Testis (tissue), 3 donors: ENCODE data around the gene SLC39A8. TPM values are rescaled to one million over a fixed set of nuclear protein-coding genes. Genes with fewer than 3 reads are reported as not detected.

Source experiments
- DNase-seq: peaks from one replicate; pipeline ENCODE4 v3.0.0-alpha.2; 2019
- H3K27ac ChIP-seq, 2 donors: fragments of 200-600 bp; sonication (generic); one replicate each; pipeline ENCODE4 v1.5.1; 2019
- H3K27me3 ChIP-seq: fragments of 200-600 bp; sonication (generic); one replicate; pipeline ENCODE4 v1.5.1; 2019
- H3K36me3 ChIP-seq: fragments of 200-600 bp; sonication (generic); one replicate; pipeline ENCODE4 v1.5.1; 2017; ENCODE audit warnings: low read depth; ENCODE audit errors: missing control alignments
- H3K4me1 ChIP-seq: fragments of 200-600 bp; sonication (generic); one replicate; pipeline ENCODE4 v1.5.1; 2019
- H3K4me3 ChIP-seq, 2 donors: fragments of 200-600 bp; sonication (generic); one replicate each; pipeline ENCODE4 v1.5.1; 2017 to 2019
- H3K9me3 ChIP-seq: fragments of 200-600 bp; sonication (generic); one replicate; pipeline ENCODE4 v1.5.1; 2017
- POLR2A ChIP-seq: fragments of 450-650 bp; IDR thresholded peaks from one replicate; pipeline ENCODE4 v1.6.1; 2017; ENCODE audit warnings: antibody characterized with exemption, mild to moderate bottlenecking, moderate library complexity
- WGBS, 2 donors: methylation state at CpG; one replicate each; pipeline ENCODE4 v1.1.5; 2018; 5-methylcytosine and 5-hydroxymethylcytosine counted together
- intact Hi-C: fragments of 100-400 bp; cut with DNase I; formaldehyde crosslinking; loops from one replicate; pipeline ENCODE4 v1.15.1; 2023; ENCODE audit warnings: low total_unique reads
- polyA plus RNA-seq: library from polyadenylated mRNA; stranded (reverse); fragments of 350-450 nt; fragmentation: Illumina TruSeq; extraction: RNeasy Lipid Tissue Mini Kit (QIAGEN cat#74804); gene quantifications from one replicate; pipeline ENCODE4 v1.2.3, GENCODE V29; 2014; ENCODE audit warnings: low read depth, low replicate concordance; ENCODE audit not compliant: insufficient read depth
- total RNA-seq, 2 donors: library from RNA; depleted of rRNA; stranded (reverse); fragments of >200 nt; gene quantifications; one replicate each; pipeline ENCODE4 v1.2.3, GENCODE V29; 2016
- TF ChIP-seq, protein P1 (sequence below), 3 experiments: fragments of 450-650 bp in 2 of 3; fragments of 200-600 bp in 1 of 3; sonication (generic) in 1 of 3; IDR thresholded peaks; one replicate each; pipeline ENCODE4 v1.5.1; 2016 to 2019; ENCODE audit warnings: antibody characterized with exemption in 3 of 3, mild to moderate bottlenecking in 2 of 3, moderate library complexity in 1 of 3

SLC39A8 gene
- total and polyA plus RNA-seq, 3 donors from 2014 or later: 4.5 to 5.8 (median 5.3) TPM

DNA sequence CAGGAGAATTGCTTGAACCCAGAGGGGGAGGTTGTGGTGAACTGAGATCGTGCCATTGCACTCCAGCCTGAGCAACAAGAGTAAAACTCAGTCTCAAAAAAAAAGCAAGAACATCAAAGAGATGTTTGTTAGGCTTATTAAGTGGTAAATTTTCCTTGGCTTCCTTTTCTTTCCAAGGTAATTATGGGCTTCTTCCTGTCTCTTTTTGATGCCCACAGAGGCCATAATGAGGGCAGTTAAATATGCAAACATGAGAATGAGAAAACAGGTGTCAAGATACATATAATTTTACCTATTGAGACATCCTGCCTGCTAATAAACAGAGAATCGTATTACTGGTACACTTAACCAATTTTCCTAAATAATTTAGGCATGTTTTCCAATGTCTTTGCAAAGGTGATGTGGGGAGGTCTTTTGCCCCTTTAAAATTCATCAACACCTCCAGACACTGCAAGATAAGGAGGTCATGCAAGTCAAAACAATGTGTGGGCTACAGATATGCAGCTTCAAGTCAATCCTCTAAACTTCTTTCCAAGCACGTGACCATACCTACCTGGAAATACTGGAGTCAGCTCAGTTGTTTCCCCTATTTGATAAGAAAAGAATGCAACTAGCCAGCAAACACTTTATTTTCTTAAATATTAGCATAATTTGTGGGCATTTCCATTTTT, 2.7 kb downstream of the SLC39A8 start:
- Histone ChIP-seq H3K27ac (no peak overlapping the region), H3K4me1 (peaks cover 7% of the 10 kb centered on the region), H3K9me3 (no peaks in the 10 kb centered on the region), H3K4me3 (no peak overlapping the region), H3K27me3 (no peaks in the 10 kb centered on the region), H3K36me3 (no peaks in the 10 kb centered on the region)
- DNase-seq: no peak
- TF ChIP-seq, protein P1, sequence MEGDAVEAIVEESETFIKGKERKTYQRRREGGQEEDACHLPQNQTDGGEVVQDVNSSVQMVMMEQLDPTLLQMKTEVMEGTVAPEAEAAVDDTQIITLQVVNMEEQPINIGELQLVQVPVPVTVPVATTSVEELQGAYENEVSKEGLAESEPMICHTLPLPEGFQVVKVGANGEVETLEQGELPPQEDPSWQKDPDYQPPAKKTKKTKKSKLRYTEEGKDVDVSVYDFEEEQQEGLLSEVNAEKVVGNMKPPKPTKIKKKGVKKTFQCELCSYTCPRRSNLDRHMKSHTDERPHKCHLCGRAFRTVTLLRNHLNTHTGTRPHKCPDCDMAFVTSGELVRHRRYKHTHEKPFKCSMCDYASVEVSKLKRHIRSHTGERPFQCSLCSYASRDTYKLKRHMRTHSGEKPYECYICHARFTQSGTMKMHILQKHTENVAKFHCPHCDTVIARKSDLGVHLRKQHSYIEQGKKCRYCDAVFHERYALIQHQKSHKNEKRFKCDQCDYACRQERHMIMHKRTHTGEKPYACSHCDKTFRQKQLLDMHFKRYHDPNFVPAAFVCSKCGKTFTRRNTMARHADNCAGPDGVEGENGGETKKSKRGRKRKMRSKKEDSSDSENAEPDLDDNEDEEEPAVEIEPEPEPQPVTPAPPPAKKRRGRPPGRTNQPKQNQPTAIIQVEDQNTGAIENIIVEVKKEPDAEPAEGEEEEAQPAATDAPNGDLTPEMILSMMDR (IDR thresholded peaks at IDR 0.05): no peak
- TF ChIP-seq POLR2A: no peak
- intact Hi-C loops: no loop called here
- 67 to 79% methylated on average over 3 of the region's 3 CpGs for WGBS, 2 donors

DNA sequence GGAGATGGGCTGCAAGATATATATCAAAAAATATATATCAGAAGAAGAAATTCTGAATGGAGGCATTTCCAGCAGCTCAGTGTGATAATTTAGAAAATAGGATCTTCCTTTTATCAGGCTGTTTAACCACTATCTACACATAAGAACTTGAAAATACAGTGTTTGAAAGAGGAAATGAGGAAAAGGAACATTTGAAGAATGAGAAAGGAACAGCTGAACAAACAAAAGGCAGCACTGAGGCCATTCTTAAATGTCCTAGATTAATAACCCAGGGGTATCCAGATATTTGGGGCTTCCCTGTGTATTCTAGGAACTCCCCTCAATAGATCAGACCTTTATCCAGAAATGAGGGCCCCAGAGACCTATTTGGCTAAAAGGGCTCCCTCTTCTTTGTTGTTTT, 4.1 kb downstream of the SLC39A8 start:
- H3K4me1 ChIP-seq: peaks cover 7% of the 10 kb centered on the region
- H3K27ac ChIP-seq: no peak overlapping the region
- TF ChIP-seq, protein P1 (IDR thresholded peaks at IDR 0.05): no peak
- no peak for TF ChIP-seq POLR2A
- no peaks in the 10 kb centered on the region for H3K36me3 ChIP-seq
- DNase-seq: no peak
- intact Hi-C loops: no loop called here
- H3K4me3 ChIP-seq: no peak overlapping the region
- no peaks in the 10 kb centered on the region for H3K9me3 ChIP-seq
- no peaks in the 10 kb centered on the region for H3K27me3 ChIP-seq

DNA sequence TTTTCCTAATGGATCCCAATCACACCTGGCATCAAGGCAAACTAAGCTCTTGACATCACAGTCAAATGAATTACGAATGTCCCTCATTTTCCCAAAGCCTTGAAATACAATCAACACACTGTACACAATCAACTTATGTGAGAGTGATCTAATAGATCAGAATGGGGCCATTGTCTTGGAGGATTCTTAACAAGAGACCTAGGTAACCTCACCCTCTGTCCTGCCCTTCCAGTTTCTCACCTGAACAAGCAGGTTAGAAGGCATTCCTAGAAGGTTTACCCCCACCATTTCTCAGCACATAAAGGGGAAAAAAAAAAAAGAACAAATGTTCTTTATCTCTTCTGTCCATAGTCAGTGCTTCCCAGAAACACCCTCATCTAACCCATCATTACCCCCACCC, 6.3 kb downstream of the SLC39A8 start:
- 83 to 86% methylated on average over 1 of the region's 1 CpG for WGBS, 2 donors
- intact Hi-C loops: no loop called here

GRCh38 chr4:102338405-102338804, 6.9 kb downstream of the SLC39A8 start:
- 93 to 94% methylated on average over 8 of the region's 8 CpGs for WGBS, 2 donors
- intact Hi-C loops: no loop called here
- TF ChIP-seq, protein P1 (IDR thresholded peaks at IDR 0.05): no peak
- TF ChIP-seq POLR2A: no peak
- H3K27me3 ChIP-seq: no peaks in the 10 kb centered on the region
- no peak overlapping the region for H3K27ac ChIP-seq
- H3K9me3 ChIP-seq: no peaks in the 10 kb centered on the region
- no peaks in the 10 kb centered on the region for H3K36me3 ChIP-seq
- no peak overlapping the region for H3K4me3 ChIP-seq
- DNase-seq: no peak
- peaks cover 2% of the 10 kb centered on the region for H3K4me1 ChIP-seq

More for the DNA sequence above, 6.3 kb downstream of the SLC39A8 start:
- Histone ChIP-seq H3K36me3 (no peaks in the 10 kb centered on the region), H3K4me3 (no peak overlapping the region), H3K27ac (no peak overlapping the region), H3K27me3 (no peaks in the 10 kb centered on the region), H3K9me3 (no peaks in the 10 kb centered on the region), H3K4me1 (peaks cover 2% of the 10 kb centered on the region)
- DNase-seq: no peak
- TF ChIP-seq POLR2A: no peak
- TF ChIP-seq, protein P1 (IDR thresholded peaks at IDR 0.05): no peak

DNA sequence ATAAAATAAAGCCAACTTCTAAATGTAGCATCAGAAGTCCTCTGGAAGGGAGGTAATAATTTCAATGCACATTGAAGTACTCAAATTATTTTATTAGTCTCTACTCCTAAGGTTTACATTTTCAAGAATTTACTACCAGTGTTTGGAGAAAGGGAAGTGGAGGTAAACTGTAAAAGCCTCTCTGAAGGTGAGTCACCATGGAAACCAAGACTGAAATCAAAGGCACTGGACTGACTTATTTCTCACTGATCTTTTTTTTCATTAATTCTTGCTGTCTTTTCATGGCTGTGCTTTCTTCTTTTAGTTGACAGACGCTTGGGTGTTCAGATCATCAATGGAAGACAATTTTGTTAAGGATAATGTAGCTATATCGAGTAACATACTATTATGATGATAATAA, 9.7 kb downstream of the SLC39A8 start:
- no peak for DNase-seq
- no peaks in the 10 kb centered on the region for H3K27me3 ChIP-seq
- intact Hi-C loops: no loop called here
- H3K4me1 ChIP-seq: no peaks in the 10 kb centered on the region
- TF ChIP-seq, protein P1 (IDR thresholded peaks at IDR 0.05): no peak
- no peak for TF ChIP-seq POLR2A
- no peaks in the 10 kb centered on the region for H3K9me3 ChIP-seq
- H3K27ac ChIP-seq: no peak overlapping the region
- no peaks in the 10 kb centered on the region for H3K36me3 ChIP-seq
- H3K4me3 ChIP-seq: no peak overlapping the region
- 89 to 100% methylated on average over 2 of the region's 2 CpGs for WGBS, 2 donors
